Neural progenitor cell (in vitro differentiated cells): ENCODE measurements around the gene FAM118A.

ENCODE experiments used
- CTCF ChIP-seq: fragments of 200-600 bp; sonication (generic); IDR thresholded peaks from 2 replicates; pipeline ENCODE4 v1.5.1; 2017; ENCODE audit warnings: antibody characterized with exemption, mild to moderate bottlenecking
- EZH2 ChIP-seq: fragments of 200-600 bp; sonication (generic); IDR thresholded peaks from 2 replicates; pipeline ENCODE4 v1.6.1; 2017; ENCODE audit warnings: antibody characterized with exemption, mild to moderate bottlenecking, moderate library complexity
- EZH2phosphoT487 ChIP-seq: fragments of 200-600 bp; sonication (generic); IDR thresholded peaks from 2 replicates; pipeline ENCODE4 v1.6.1; 2017; ENCODE audit warnings: antibody characterized with exemption

GRCh38 chr22:45292731-45293442 is 16.8 kb upstream of the FAM118A start:
- no peak for TF ChIP-seq CTCF
- no peak for TF ChIP-seq EZH2phosphoT487
- no peak for TF ChIP-seq EZH2
